ENCODE data around the gene COX20. TPM values are rescaled to one million over a fixed set of nuclear protein-coding genes. Genes with fewer than 3 reads are reported as not detected.

COX20 gene
- total RNA-seq, 1 experiment from 2014 or later = 38.0 TPM

GRCh38 chr1:244839656-244840055 is 4.2 kb downstream of the COX20 start:
- TF ChIP-seq CTCF (conservative IDR thresholded peaks at IDR 0.05) = no peak
- WGBS (ENCODE audit: extremely low coverage, insufficient read length, low lambda C conversion rate) = no CpG with 5 or more reads among the region's 2 CpGs

More at GRCh38 chr1:244839656-244840055, 4.2 kb downstream of the COX20 start:
- H2BK15ac ChIP-seq (ENCODE audit: low read depth, low read length) = no peak overlapping the region
- H3K4me1 ChIP-seq (ENCODE audit: insufficient read depth, low read length) = peaks cover 7% of the 10 kb centered on the region; the same call in 1 of the 2 replicates
- H2BK5ac ChIP-seq (ENCODE audit: insufficient read length, low read length) = no peak overlapping the region
- no peak overlapping the region for H2AK5ac ChIP-seq (ENCODE audit: insufficient read length, low read length)
- no peak overlapping the region for H3K4me2 ChIP-seq (ENCODE audit: insufficient read depth, insufficient read length, low read length)
- no peak overlapping the region for H3K56ac ChIP-seq (ENCODE audit: insufficient read length, low read depth, low read length)
- no peaks in the 10 kb centered on the region for H3K27me3 ChIP-seq (ENCODE audit: insufficient read depth, low read length)
- no peaks in the 10 kb centered on the region for H3K27me3 Mint-ChIP-seq (ENCODE audit: low read depth)
- H3K14ac ChIP-seq (ENCODE audit: insufficient read depth, low read length) = no peak overlapping the region
- H3K9me3 ChIP-seq (ENCODE audit: control insufficient read depth, low read depth, low read length) = no peaks in the 10 kb centered on the region
- no peak for DNase-seq
- H3K18ac ChIP-seq (ENCODE audit: insufficient read length, low read depth, low read length) = no peak overlapping the region
- H4K8ac ChIP-seq (replicated peaks; ENCODE audit: insufficient read length, low read depth, low read length) = no peak overlapping the region
- H3K23me2 ChIP-seq (ENCODE audit: insufficient read length, low read depth, low read length, poor library complexity, severe bottlenecking) = peaks cover 3% of the 10 kb centered on the region
- H2BK20ac ChIP-seq (ENCODE audit: low read depth, low read length, poor library complexity, severe bottlenecking) = no peak overlapping the region
- no peak overlapping the region for H2AFZ ChIP-seq (ENCODE audit: low read length)
- H3K4ac ChIP-seq (ENCODE audit: low read depth, low read length) = no peak overlapping the region
- H3K79me2 ChIP-seq (ENCODE audit: insufficient read depth, low read length) = no peaks in the 10 kb centered on the region; the same call in 1 of the 2 replicates
- H3K4me3 Mint-ChIP-seq = no peak overlapping the region
- no peak overlapping the region for H3K27ac ChIP-seq (ENCODE audit: insufficient read length, low read depth, low read length)
- H4K20me1 ChIP-seq (ENCODE audit: control insufficient read depth, insufficient read depth, insufficient read length) = no peaks in the 10 kb centered on the region
- no peak overlapping the region for H3T11ph ChIP-seq (ENCODE audit: low read length)
- H3K79me1 ChIP-seq (ENCODE audit: insufficient read depth, low read depth, low read length, poor library complexity, severe bottlenecking) = no peaks in the 10 kb centered on the region
- peaks cover 28 to 31% of the 10 kb centered on the region in 2 experiments for H3K4me1 Mint-ChIP-seq
- peak overlapping the region in 2 of 3 experiments; percentile 12 to 37; a peak in 1 of 7 replicates for H3K27ac Mint-ChIP-seq
- no peak overlapping the region for H4K5ac ChIP-seq (ENCODE audit: insufficient read length, low read depth, low read length)
- H3K23ac ChIP-seq (ENCODE audit: insufficient read length, low read depth, low read length) = no peak overlapping the region
- H4K91ac ChIP-seq (ENCODE audit: insufficient read length, low read depth, low read length) = no peak overlapping the region
- H2BK12ac ChIP-seq (ENCODE audit: insufficient read length, low read depth, low read length) = no peak overlapping the region
- H3K36me3 Mint-ChIP-seq (ENCODE audit: insufficient read depth in 1 of 3, low read depth in 3 of 3) = peaks cover 13 to 61% (median 27%) of the 10 kb centered on the region in 3 experiments; a peak in 6 of 7 replicates
- H3K9ac ChIP-seq (ENCODE audit: extremely low read depth, insufficient read length, low read length) = no peak overlapping the region
- no peaks in the 10 kb centered on the region for H3K9me3 Mint-ChIP-seq
- H2BK120ac ChIP-seq (ENCODE audit: low read depth, low read length, poor library complexity, severe bottlenecking) = no peak overlapping the region

All from H9 (cell line).